HG02943 (cell line): ENCODE measurements around the gene KLHL42.
"Not testable (repeated sequence)": the region's sequence is repeated elsewhere in the genome, so short reads cannot be mapped to it uniquely, and the experiment has no call there.

Experiments used
- ATAC-seq: cut with Tn5 transposase; IDR thresholded peaks from one replicate; pipeline ENCODE4 v1.9.1; 2021; ENCODE audit warnings: mild to moderate bottlenecking, low read depth, moderate library complexity; ENCODE audit not compliant: unreplicated experiment

Gene KLHL42

DNA sequence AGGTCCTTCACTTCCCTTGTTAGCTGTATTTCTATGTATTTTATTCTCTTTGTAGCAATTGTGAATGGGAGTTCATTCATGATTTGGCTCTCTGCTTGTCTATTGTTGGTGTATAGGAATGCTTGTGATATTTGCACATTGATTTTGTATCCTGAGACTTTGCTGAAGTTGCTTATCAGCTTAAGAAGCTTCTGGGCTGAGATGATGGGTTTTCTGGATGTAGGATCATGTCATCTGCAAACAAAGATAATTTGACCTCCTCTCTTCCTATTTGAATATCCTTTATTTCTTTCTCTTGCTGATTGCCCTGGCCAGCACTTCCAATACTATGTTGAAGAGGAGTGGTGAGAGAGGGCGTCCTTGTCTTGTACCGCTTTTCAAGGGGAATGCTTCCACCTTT is 67.3 kb downstream of the KLHL42 start:
- not testable (repeated sequence) for ATAC-seq

DNA sequence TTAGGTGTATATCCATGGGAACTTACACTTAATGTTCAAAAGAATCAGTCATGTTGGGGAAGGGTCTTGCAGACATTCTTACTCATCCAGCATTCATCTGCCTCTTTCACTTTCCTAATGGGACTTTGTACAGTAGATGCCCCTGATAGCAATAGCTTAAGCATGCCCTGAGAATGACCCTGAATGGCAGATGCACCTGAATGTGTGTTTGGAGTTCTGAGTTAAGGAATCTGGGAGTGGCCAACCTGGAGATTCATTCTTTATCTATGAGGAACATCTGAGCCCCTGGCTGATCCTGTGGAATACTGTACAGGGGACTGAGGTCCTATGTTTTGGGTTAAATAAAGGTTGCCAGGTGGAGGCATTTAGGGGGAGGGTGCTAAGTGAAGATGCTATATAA is 71.3 kb downstream of the KLHL42 start:
- ATAC-seq, result no peak

DNA sequence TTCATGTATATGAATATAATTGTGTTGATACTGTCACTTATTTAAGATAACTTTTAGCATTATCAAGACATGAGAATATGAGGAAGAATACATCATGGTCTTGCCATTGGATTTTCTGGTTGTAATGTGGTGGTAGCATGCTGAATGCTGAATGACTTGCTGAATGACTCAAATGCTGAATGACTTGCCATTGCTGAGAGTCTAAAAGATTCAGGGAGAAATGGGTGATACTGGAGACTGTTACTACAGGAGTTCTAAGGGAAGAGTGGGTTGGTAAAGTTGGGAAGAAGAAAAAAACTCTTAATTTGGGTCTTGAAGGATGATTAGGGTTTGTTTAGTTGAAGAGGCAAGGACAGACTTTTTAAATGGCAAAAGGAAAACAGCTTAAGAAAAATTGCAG is 72.1 kb downstream of the KLHL42 start:
- ATAC-seq, result no peak
